GM18873 (cell line): ENCODE results near the gene SPINK1.
"Not testable (repeated sequence)": the region's sequence is repeated elsewhere in the genome, so short reads cannot be mapped to it uniquely, and the experiment has no call there.

Source experiments
- ATAC-seq: cut with Tn5 transposase; IDR thresholded peaks from one replicate; pipeline ENCODE4 v1.9.1; 2021; ENCODE audit warnings: mild to moderate bottlenecking, moderate library complexity, moderate number of reproducible peaks; ENCODE audit not compliant: unreplicated experiment, low FRiP score

Gene SPINK1

GRCh38 chr5:147854894-147855773, 23.7 kb upstream of the SPINK1 start:
- no peak for ATAC-seq

- ATAC-seq: no peak
Measured at GRCh38 chr5:147854331-147854730, 22.9 kb upstream of the SPINK1 start.

GRCh38 chr5:147853372-147853987, 22.0 kb upstream of the SPINK1 start:
- ATAC-seq: no peak

- no peak for ATAC-seq
Measured at GRCh38 chr5:147852365-147852764, 20.9 kb upstream of the SPINK1 start.

- ATAC-seq: no peak
Measured at GRCh38 chr5:147851578-147851977, 20.1 kb upstream of the SPINK1 start.

- ATAC-seq: no peak
Measured at GRCh38 chr5:147849226-147849625, 17.8 kb upstream of the SPINK1 start.

GRCh38 chr5:147845618-147846017, 14.1 kb upstream of the SPINK1 start:
- ATAC-seq: no peak

- ATAC-seq: no peak
Measured at GRCh38 chr5:147844846-147845245, 13.4 kb upstream of the SPINK1 start.

- no peak for ATAC-seq
Measured at GRCh38 chr5:147842869-147843268, 11.4 kb upstream of the SPINK1 start.

- no peak for ATAC-seq
Measured at GRCh38 chr5:147836439-147836838, 5.0 kb upstream of the SPINK1 start.

- ATAC-seq: no peak
Measured at GRCh38 chr5:147835386-147835798, 3.9 kb upstream of the SPINK1 start.

- ATAC-seq: no peak
Measured at GRCh38 chr5:147832541-147832940, 1.1 kb upstream of the SPINK1 start.

- no peak for ATAC-seq
Measured at GRCh38 chr5:147830035-147830434, 1.4 kb downstream of the SPINK1 start.

GRCh38 chr5:147827017-147827416, 4.5 kb downstream of the SPINK1 start:
- not testable (repeated sequence) for ATAC-seq

- no peak for ATAC-seq
Measured at GRCh38 chr5:147826361-147826760, 5.1 kb downstream of the SPINK1 start.

- peak; percentile 89 for ATAC-seq
Measured at GRCh38 chr5:147822686-147823491, 8.6 kb downstream of the SPINK1 start.

GRCh38 chr5:147822222-147822621, 9.2 kb downstream of the SPINK1 start:
- not testable (repeated sequence) for ATAC-seq

GRCh38 chr5:147821766-147822165, 9.7 kb downstream of the SPINK1 start:
- no peak for ATAC-seq

- no peak for ATAC-seq
Measured at GRCh38 chr5:147819261-147819770, 12.2 kb downstream of the SPINK1 start.

- no peak for ATAC-seq
Measured at GRCh38 chr5:147818290-147818689, 13.2 kb downstream of the SPINK1 start.

GRCh38 chr5:147813696-147814095, 17.8 kb downstream of the SPINK1 start:
- no peak for ATAC-seq
